ENCODE results near the gene PRR33.
"Not testable (repeated sequence)": the region's sequence is repeated elsewhere in the genome, so short reads cannot be mapped to it uniquely, and the experiment has no call there.

DNA sequence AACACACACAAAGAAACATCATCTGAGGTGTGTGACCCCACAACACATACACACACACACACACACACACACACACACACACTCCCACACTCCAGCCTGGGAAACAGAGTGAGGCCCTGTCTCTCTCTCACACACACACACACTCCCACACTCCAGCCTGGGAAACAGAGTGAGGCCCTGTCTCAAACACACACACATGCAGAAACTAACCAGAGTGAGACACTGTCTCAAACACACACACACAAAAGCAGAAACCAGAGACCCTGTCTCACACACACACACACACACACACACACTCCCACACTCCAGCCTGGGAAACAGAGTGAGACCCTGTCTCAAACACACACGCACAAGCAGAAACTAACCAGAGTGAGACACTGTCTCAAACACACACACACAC, 48.1 kb upstream of the PRR33 start:
- TF ChIP-seq, protein P1, sequence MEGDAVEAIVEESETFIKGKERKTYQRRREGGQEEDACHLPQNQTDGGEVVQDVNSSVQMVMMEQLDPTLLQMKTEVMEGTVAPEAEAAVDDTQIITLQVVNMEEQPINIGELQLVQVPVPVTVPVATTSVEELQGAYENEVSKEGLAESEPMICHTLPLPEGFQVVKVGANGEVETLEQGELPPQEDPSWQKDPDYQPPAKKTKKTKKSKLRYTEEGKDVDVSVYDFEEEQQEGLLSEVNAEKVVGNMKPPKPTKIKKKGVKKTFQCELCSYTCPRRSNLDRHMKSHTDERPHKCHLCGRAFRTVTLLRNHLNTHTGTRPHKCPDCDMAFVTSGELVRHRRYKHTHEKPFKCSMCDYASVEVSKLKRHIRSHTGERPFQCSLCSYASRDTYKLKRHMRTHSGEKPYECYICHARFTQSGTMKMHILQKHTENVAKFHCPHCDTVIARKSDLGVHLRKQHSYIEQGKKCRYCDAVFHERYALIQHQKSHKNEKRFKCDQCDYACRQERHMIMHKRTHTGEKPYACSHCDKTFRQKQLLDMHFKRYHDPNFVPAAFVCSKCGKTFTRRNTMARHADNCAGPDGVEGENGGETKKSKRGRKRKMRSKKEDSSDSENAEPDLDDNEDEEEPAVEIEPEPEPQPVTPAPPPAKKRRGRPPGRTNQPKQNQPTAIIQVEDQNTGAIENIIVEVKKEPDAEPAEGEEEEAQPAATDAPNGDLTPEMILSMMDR (conservative IDR thresholded peaks at IDR 0.05; ENCODE audit: low read length) = not testable (repeated sequence)
- not testable (repeated sequence) for TF ChIP-seq EZH2phosphoT487 (IDR thresholded peaks at IDR 0.05; ENCODE audit: borderline replicate concordance)
